K562 (cell line): ENCODE data around the gene FKRP. TPM values are rescaled to one million over a fixed set of nuclear protein-coding genes. Genes with fewer than 3 reads are reported as not detected.

Experiments used
- EHMT2 ChIP-seq: fragments of 450-650 bp; IDR thresholded peaks from 2 replicates; pipeline ENCODE4 v1.6.1; 2018; ENCODE audit warnings: antibody characterized with exemption
- ETV1 ChIP-seq: fragments of 450-650 bp; conservative IDR thresholded peaks from 2 replicates; pipeline ENCODE4 v1.6.1; 2016; ENCODE audit warnings: missing genetic modification characterization, control low read depth, low read depth, missing compliant biosample characterization
- EWSR1 ChIP-seq: fragments of 450-650 bp; IDR thresholded peaks from 2 replicates; pipeline ENCODE4 v1.6.1; 2018; ENCODE audit warnings: borderline replicate concordance, mild to moderate bottlenecking, low read depth, moderate library complexity; ENCODE audit not compliant: partially characterized antibody
- FOXJ2 ChIP-seq: fragments of 200-800 bp; sonication (Bioruptor generic); IDR thresholded peaks from 2 replicates; pipeline ENCODE4 v1.6.1; 2016; ENCODE audit warnings: missing genetic modification characterization, missing compliant biosample characterization
- HINFP ChIP-seq: fragments of 450-650 bp; conservative IDR thresholded peaks from 2 replicates; pipeline ENCODE4 v1.6.1; 2016; ENCODE audit warnings: missing genetic modification characterization, low read depth, mild to moderate bottlenecking, control low read depth, missing compliant biosample characterization
- HMG20B ChIP-seq: fragments of 250-450 bp; sonication (Bioruptor Pico); IDR thresholded peaks from 2 replicates; pipeline ENCODE4 v1.5.0; 2021; ENCODE audit warnings: mild to moderate bottlenecking
- MAFG ChIP-seq: fragments of 450-650 bp; conservative IDR thresholded peaks from 2 replicates; pipeline ENCODE4 v1.6.1; 2016; ENCODE audit warnings: missing genetic modification characterization, missing compliant biosample characterization
- MXI1 ChIP-seq: IDR thresholded peaks from 2 replicates; pipeline ENCODE4 v1.6.1; 2011; ENCODE audit warnings: low read depth, mild to moderate bottlenecking, improper control_type of control experiment, low read length
- NFE2L1 ChIP-seq: fragments of 450-650 bp; IDR thresholded peaks from 2 replicates; pipeline ENCODE4 v1.6.1; 2016; ENCODE audit warnings: missing genetic modification characterization, low read depth, mild to moderate bottlenecking, missing compliant biosample characterization, moderate library complexity, borderline replicate concordance
- NR0B1 ChIP-seq: fragments of 450-650 bp; IDR thresholded peaks from one replicate; pipeline ENCODE4 v1.6.1; 2018; ENCODE audit warnings: mild to moderate bottlenecking, moderate library complexity; ENCODE audit not compliant: partially characterized antibody
- POLR2AphosphoS5 ChIP-seq: IDR thresholded peaks from 2 replicates; pipeline ENCODE4 v1.6.1; 2011; ENCODE audit warnings: mild to moderate bottlenecking, low read depth, low read length, moderate library complexity; ENCODE audit not compliant: control insufficient read depth, insufficient read depth
- POU5F1 ChIP-seq: fragments of 150-350 bp; IDR thresholded peaks from 2 replicates; pipeline ENCODE4 v1.6.1; 2014; ENCODE audit warnings: borderline replicate concordance, low read length, low read depth, mild to moderate bottlenecking; ENCODE audit not compliant: partially characterized antibody
- PTTG1 ChIP-seq: fragments of 450-650 bp; IDR thresholded peaks from 2 replicates; pipeline ENCODE4 v1.6.1; 2016; ENCODE audit warnings: low read depth, mild to moderate bottlenecking, missing genetic modification characterization, missing compliant biosample characterization
- RBM25 ChIP-seq: fragments of 200-400 bp; formaldehyde crosslinking; IDR thresholded peaks from 2 replicates; pipeline ENCODE4 v1.6.1; 2018; ENCODE audit warnings: low read length, low read depth, moderate library complexity; ENCODE audit not compliant: severe bottlenecking
- TCF7 ChIP-seq: sonication (generic); IDR thresholded peaks from 2 replicates; pipeline ENCODE4 v1.6.1; 2016; ENCODE audit warnings: antibody characterized with exemption, borderline replicate concordance
- ZBTB26 ChIP-seq: fragments of 450-650 bp; formaldehyde crosslinking; IDR thresholded peaks from 2 replicates; pipeline ENCODE4 v1.4.0; 2022; ENCODE audit warnings: missing genetic modification characterization
- ZBTB7A ChIP-seq: IDR thresholded peaks from 2 replicates; pipeline ENCODE4 v1.6.1; 2011; ENCODE audit warnings: low read depth, mild to moderate bottlenecking, low read length, moderate library complexity, borderline replicate concordance; ENCODE audit not compliant: control insufficient read depth
- ZC3H4 ChIP-seq: sonication (generic); formaldehyde crosslinking; IDR thresholded peaks from 2 replicates; pipeline ENCODE4 v1.9.0; 2021; ENCODE audit warnings: missing genetic modification reagents, borderline replicate concordance
- ZNF143 ChIP-seq: sonication (generic); formaldehyde crosslinking; IDR thresholded peaks from 2 replicates; pipeline ENCODE4 v1.9.0; 2022; ENCODE audit warnings: mild to moderate bottlenecking, missing genetic modification reagents
- ZNF263 ChIP-seq: sonication (generic); formaldehyde crosslinking; IDR thresholded peaks from 2 replicates; pipeline ENCODE4 v1.8.0; 2022; ENCODE audit warnings: mild to moderate bottlenecking, missing genetic modification reagents, borderline replicate concordance
- ZNF277 ChIP-seq: fragments of 250-450 bp; sonication (Bioruptor Pico); IDR thresholded peaks from 2 replicates; pipeline ENCODE4 v1.8.0; 2022; ENCODE audit warnings: inconsistent platforms, mild to moderate bottlenecking, moderate library complexity, borderline replicate concordance
- polyA plus RNA-seq, 8 experiments: library from polyadenylated mRNA; depleted of rRNA in 4 of 8; stranded (reverse) in 5 of 8; unstranded in 3 of 8; fragments of >200 nt; fragmentation: Nextera tagmentation in 2 of 8; fragmentation: Illumina TruSeq in 1 of 8; extraction: Ambion mirVana in 2 of 8; extraction: Trizol in 1 of 8; gene quantifications; 2 replicates each; pipeline versions ENCODE4 v1.2.1 to v1.2.3, GENCODE V29; 2011 to 2014; ENCODE audit warnings: inconsistent platforms in 1 of 8, missing spikeins in 1 of 8
- total RNA-seq, 7 experiments: library from RNA; depleted of rRNA in 6 of 7; stranded (reverse); fragments of >200 nt in 6 of 7; fragmentation: Illumina TruSeq in 2 of 7; extraction: Trizol in 2 of 7; gene quantifications; 2 replicates each; pipeline versions ENCODE4 v1.2.1 to v1.2.3, GENCODE V29; 2011 to 2021; ENCODE audit warnings: low replicate concordance in 1 of 7

The FKRP gene
- total and polyA plus RNA-seq, 9 of the 15 experiments (the other 6 are each of a cell fraction or from before 2014, with no cell fraction given): 0.68 to 16.1 (median 6.5) TPM

- no peak for TF ChIP-seq PTTG1
- peak; percentile 52; the same call in 1 of the 2 replicates for TF ChIP-seq EHMT2
- TF ChIP-seq ETV1 (tag): no peak
- no peak for TF ChIP-seq TCF7
- TF ChIP-seq HMG20B (CRISPR knock-in tag): no peak
- peak; percentile 3; the same call in 1 of the 2 replicates for TF ChIP-seq POLR2AphosphoS5
- no peak for TF ChIP-seq ZNF263 (CRISPR knock-in tag)
- TF ChIP-seq MXI1: no peak
- TF ChIP-seq ZBTB26 (CRISPR knock-in tag): no peak
- 0 out of 2 replicates have a peak, but pooled peaks have one; percentile 11 for TF ChIP-seq HINFP
- TF ChIP-seq NR0B1: no peak
- no peak for TF ChIP-seq ZBTB7A
- TF ChIP-seq EWSR1: no peak
- no peak for TF ChIP-seq ZNF143 (CRISPR knock-in tag)
- no peak for TF ChIP-seq ZNF277
- peak; percentile 49; the same call in 1 of the 2 replicates for TF ChIP-seq FOXJ2
- no peak for TF ChIP-seq POU5F1
- TF ChIP-seq RBM25: peak; percentile 70
- TF ChIP-seq ZC3H4 (CRISPR knock-in tag): no peak
- TF ChIP-seq MAFG (tag): no peak
- TF ChIP-seq NFE2L1 (tag): no peak
Observed at GRCh38 chr19:46785054-46785979, 39.5 kb downstream of the FKRP start (continued).
